GM21381 (cell line): ENCODE measurements around the gene GNL1.
"Not testable (repeated sequence)": the region's sequence is repeated elsewhere in the genome, so short reads cannot be mapped to it uniquely, and the experiment has no call there.

Experiments used
- ATAC-seq: cut with Tn5 transposase; IDR thresholded peaks from one replicate; pipeline ENCODE4 v1.9.1; 2021; ENCODE audit warnings: mild to moderate bottlenecking, moderate library complexity; ENCODE audit not compliant: unreplicated experiment

Gene GNL1

DNA sequence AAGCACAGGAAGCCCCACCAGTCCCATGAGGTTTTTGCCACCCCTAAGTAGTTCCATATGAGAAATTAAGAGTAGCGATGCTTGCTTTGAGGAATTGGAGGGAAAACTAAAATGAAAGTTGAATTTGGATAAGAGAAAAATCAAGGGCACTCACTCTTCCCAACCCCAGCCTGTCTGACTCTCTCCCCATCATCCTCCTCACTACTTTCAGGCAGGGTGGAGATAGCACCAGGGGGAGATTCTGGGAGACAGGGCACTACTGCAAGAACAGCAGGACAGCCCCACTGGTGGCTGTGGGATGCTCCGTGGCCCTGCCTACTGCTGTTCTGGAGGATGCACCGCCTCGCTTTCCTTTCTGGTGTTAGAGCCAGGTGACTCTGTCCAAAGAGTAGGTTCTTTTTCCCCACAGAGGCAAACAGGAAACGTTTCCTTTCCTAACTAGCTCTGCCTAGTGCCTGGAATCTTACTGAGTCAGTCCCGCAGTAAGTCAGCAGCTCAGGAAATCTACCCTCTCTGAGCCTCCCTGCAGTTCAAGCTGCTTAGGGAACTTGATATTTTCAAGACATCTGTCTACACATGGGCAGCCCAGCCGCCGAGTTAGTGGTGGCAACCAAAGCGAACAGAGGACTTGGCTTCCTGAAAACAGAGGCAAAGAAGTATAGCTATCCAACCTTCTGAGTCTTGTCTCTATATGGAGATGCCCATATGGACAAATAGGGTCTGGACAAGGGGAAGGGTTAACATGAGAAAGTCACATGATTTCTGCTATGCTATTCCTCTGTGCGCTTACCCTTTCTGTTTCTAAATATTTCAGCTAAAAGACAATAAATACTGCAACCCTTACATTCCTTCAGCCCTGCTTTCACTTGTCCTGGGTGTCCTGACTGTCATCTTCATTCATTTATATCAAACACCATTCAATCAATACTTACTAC, 55.6 kb downstream of the GNL1 start:
- no peak for ATAC-seq

- not testable (repeated sequence) for ATAC-seq
Measured at GRCh38 chr6:30498705-30499104, 57.6 kb downstream of the GNL1 start.

- no peak for ATAC-seq
Measured at GRCh38 chr6:30497714-30498113, 58.6 kb downstream of the GNL1 start.

GRCh38 chr6:30497261-30497599, 59.1 kb downstream of the GNL1 start:
- not testable (repeated sequence) for ATAC-seq

DNA sequence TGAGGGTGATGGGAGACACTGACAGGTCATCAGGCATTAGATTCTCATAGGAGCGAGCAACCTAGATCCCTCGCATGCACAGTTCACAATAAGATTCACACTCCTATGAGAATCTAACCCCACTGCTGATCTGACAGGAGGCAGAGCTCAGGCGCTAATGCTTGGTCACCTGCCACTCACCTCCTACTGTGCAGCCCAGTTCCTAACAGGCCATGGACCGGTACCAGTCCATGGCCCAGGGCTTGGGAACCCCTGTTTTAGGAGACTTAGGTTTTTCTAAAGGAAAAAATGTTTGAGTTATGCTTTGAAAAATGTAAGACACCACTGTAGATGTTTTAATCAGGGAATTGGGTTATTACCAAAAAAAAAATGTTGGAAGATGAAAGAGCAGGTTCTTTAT, 60.3 kb downstream of the GNL1 start:
- ATAC-seq: no peak

GRCh38 chr6:30495060-30495459, 61.2 kb downstream of the GNL1 start:
- ATAC-seq: not testable (repeated sequence)

- no peak for ATAC-seq
Measured at GRCh38 chr6:30494291-30494861, 61.9 kb downstream of the GNL1 start.

DNA sequence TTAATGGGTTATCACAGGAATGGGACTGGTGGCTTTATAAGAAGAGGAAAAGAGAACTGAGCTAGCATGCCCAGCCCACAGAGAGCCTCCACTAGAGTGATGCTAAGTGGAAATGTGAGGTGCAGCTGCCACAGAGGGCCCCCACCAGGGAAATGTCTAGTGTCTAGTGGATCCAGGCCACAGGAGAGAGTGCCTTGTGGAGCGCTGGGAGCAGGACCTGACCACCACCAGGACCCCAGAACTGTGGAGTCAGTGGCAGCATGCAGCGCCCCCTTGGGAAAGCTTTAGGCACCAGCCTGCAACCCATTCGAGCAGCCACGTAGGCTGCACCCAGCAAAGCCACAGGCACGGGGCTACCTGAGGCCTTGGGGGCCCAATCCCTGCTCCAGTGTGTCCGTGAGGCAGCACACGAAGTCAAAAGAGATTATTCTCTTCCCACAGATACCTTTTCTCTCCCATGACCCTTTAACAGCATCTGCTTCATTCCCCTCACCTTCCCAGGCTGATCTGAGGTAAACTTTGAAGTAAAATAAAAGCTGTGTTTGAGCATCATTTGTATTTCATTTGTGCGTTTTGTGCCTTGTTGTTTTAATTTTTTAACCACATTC, 62.5 kb downstream of the GNL1 start:
- no peak for ATAC-seq

DNA sequence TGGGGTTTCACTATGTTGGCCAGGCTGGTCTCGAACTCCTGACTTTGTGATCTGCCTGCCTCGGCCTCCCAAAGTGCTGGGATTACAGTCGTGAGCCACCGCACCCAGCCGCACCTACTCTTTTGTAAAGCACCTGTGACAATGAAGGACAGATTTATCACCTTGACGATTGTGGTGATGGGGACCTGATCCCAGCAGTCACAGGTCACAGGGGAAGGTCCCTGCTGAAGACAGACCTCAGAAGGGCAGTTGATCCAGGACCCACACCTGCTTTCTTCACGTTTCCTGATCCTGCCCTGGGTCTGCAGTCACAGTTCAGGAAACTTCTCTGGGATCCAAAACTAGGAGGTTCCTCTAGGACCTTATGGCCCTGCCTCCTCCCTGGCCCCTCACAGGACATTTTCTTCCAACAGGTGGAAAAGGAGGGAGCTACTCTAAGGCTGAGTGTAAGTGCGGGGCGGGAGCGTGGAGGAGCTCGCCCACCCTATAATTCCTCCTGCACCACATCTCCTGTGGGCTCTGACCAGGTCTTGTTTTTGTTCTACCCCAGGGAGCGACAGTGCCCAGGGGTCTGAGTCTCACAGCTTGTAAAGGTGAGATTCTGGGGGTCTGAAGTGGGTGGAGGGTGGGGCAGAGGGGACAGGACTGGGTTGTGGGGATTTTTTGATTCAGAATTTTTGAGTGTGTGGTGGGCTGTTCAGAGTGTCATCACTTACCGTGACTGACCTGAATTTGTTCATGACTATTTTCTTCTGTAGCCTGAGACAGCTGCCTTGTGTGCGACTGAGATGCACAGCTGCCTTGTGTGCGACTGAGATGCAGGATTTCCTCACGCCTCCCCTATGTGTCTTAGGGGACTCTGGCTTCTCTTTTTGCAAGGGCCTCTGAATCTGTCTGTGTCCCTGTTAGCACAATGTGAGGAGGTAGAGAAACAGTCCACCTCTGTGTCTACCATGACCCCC, 64.0 kb downstream of the GNL1 start:
- ATAC-seq: no peak
